A673 (cell line): ENCODE measurements around the gene SLC39A6. TPM values are rescaled to one million over a fixed set of nuclear protein-coding genes. Genes with fewer than 3 reads are reported as not detected.

Source experiments
- Bru-seq: library from RNA; stranded (reverse); fragments of 400-500 nt; gene quantifications from one replicate; lab custom pipeline; 2021; lab: Mats Ljungman, UMichigan
- BruChase-seq, 2 experiments: library from RNA; stranded (reverse); fragments of 400-500 nt; gene quantifications; one replicate each; lab custom pipeline; 2021; lab: Mats Ljungman, UMichigan
- BruUV-seq: library from RNA; stranded (reverse); fragments of 400-500 nt; replicated peaks from 2 replicates; lab custom pipeline; 2021; lab: Mats Ljungman, UMichigan
- CTCF ChIA-PET: fragments of 300-600 bp; sonication (Branson Sonifier 250); formaldehyde crosslinking; loops from one replicate; lab custom pipeline; 2022; ENCODE audit warnings: antibody characterized with exemption; lab: Charles Lee
- POLR2A ChIA-PET: fragments of 300-600 bp; sonication (Branson Sonifier 250); formaldehyde crosslinking; loops from one replicate; lab custom pipeline; 2022; ENCODE audit warnings: antibody characterized with exemption; ENCODE audit not compliant: low non-redundant PET; lab: Charles Lee
- DNase-seq: peaks from one replicate; pipeline ENCODE4 v3.0.0-alpha.2; 2015; ENCODE audit warnings: low spot score
- H3K27ac ChIP-seq: fragments of 200-600 bp; sonication (generic); 2 replicates; pipeline ENCODE4 v1.5.1; 2016; ENCODE audit warnings: mixed run types, low read depth, mild to moderate bottlenecking, mixed read lengths, antibody characterized with exemption, low read length; ENCODE audit not compliant: poor library complexity, severe bottlenecking
- H3K27me3 ChIP-seq: fragments of 200-600 bp; sonication (generic); replicated peaks from 2 replicates; pipeline ENCODE4 v1.6.1; 2017; ENCODE audit warnings: mixed run types, low read depth, mild to moderate bottlenecking, mixed read lengths, antibody characterized with exemption, low read length; ENCODE audit not compliant: insufficient read depth, poor library complexity
- H3K36me3 ChIP-seq: fragments of 200-600 bp; sonication (generic); 2 replicates; pipeline ENCODE4 v1.6.1; 2016; ENCODE audit warnings: mixed run types, mild to moderate bottlenecking, mixed read lengths, antibody characterized with exemption, low read length; ENCODE audit not compliant: insufficient read depth, poor library complexity, severe bottlenecking
- H3K4me1 ChIP-seq: fragments of 200-600 bp; sonication (generic); 2 replicates; pipeline ENCODE4 v1.6.1; 2017; ENCODE audit warnings: mixed run types, mild to moderate bottlenecking, mixed read lengths, antibody characterized with exemption, low read length; ENCODE audit not compliant: insufficient read depth, poor library complexity, severe bottlenecking
- H3K4me3 ChIP-seq: fragments of 200-600 bp; sonication (generic); 2 replicates; pipeline ENCODE4 v1.5.1; 2016; ENCODE audit warnings: low read depth, mixed run types, mild to moderate bottlenecking, mixed read lengths, low read length; ENCODE audit not compliant: poor library complexity, severe bottlenecking
- H3K9me3 ChIP-seq: fragments of 200-600 bp; sonication (generic); 2 replicates; pipeline ENCODE4 v1.6.1; 2016; ENCODE audit warnings: mixed run types, low read depth, mild to moderate bottlenecking, mixed read lengths, antibody characterized with exemption, low read length; ENCODE audit not compliant: poor library complexity, severe bottlenecking
- EZH2 ChIP-seq: fragments of 200-600 bp; sonication (generic); IDR thresholded peaks from 2 replicates; pipeline ENCODE4 v1.6.1; 2017; ENCODE audit warnings: borderline replicate concordance, low read depth, mild to moderate bottlenecking, mixed read lengths, antibody characterized with exemption, low read length; ENCODE audit not compliant: poor library complexity, severe bottlenecking
- intact Hi-C: fragments of 100-400 bp; cut with micrococcal nuclease; formaldehyde crosslinking; loops from one replicate; pipeline ENCODE4 v1.10.0; 2022; ENCODE audit not compliant: unreplicated experiment
- long read RNA-seq: library from polyadenylated mRNA; stranded (forward); transcript quantifications from one replicate; pipeline ENCODE4 v2.0.0, GENCODE V29; 2022
- total RNA-seq: library from RNA; stranded (reverse); gene quantifications from 2 replicates; pipeline ENCODE4 v1.2.3, GENCODE V29; 2021
- TF ChIP-seq, protein P1 (sequence below): fragments of 300-800, 200-600 bp; sonication (generic); conservative IDR thresholded peaks from 2 replicates; pipeline ENCODE4 v1.5.1; 2017; ENCODE audit warnings: low read depth, mild to moderate bottlenecking, antibody characterized with exemption, low read length, moderate library complexity, mixed read lengths

SLC39A6 gene
- 58.1 and 70.7 TPM in 2 replicates for total RNA-seq
- percentile 80 among the genes with signal in this experiment for Bru-seq, nascent RNA
- BruChase-seq, experiment 1, labeled RNA remaining after a 2-hour chase, result percentile 87 among the genes with signal in this experiment
- percentile 95 among the genes with signal in this experiment for BruChase-seq, experiment 2, labeled RNA remaining after a 6-hour chase
- long read RNA-seq, transcript SLC39A6-204 (10 exons, 3,003 nt), result minor isoform, 20 of 172 reads
- long read RNA-seq, transcript SLC39A6-201 (10 exons, 3,543 nt), result major isoform, 135 of 172 reads
- long read RNA-seq, partial matches to known transcripts, result 9 of 172 reads
- long read RNA-seq, other reads (novel, unspliced or antisense), result 8 of 172 reads

GRCh38 chr18:36129300-36130038 lies at the start of gene SLC39A6, which contains the start of gene ELP2:
SLC39A6 (minus strand) TSS chr18:36129340; CDS start chr18:36127007, 2,333 bp downstream.
ELP2 (plus strand) TSS chr18:36129899; CDS start chr18:36129934, 35 bp downstream.
- peaks cover 8% of the 10 kb centered on the region for H3K36me3 ChIP-seq
- H3K4me3 ChIP-seq, result peak within 1 kb of the TSS; percentile 83
- no peaks in the 10 kb centered on the region for H3K27me3 ChIP-seq
- CTCF ChIA-PET, result no interaction called here
- POLR2A ChIA-PET, result no interaction called here
- H3K9me3 ChIP-seq, result no peaks in the 10 kb centered on the region
- peak within 1 kb of the TSS; percentile 99 for H3K27ac ChIP-seq
- intact Hi-C loops, result no loop called here
- no TSS peak for BruUV-seq
- H3K4me1 ChIP-seq, result peaks cover 9% of the 10 kb centered on the region
- peak; percentile 96 for DNase-seq
- TF ChIP-seq, protein P1, sequence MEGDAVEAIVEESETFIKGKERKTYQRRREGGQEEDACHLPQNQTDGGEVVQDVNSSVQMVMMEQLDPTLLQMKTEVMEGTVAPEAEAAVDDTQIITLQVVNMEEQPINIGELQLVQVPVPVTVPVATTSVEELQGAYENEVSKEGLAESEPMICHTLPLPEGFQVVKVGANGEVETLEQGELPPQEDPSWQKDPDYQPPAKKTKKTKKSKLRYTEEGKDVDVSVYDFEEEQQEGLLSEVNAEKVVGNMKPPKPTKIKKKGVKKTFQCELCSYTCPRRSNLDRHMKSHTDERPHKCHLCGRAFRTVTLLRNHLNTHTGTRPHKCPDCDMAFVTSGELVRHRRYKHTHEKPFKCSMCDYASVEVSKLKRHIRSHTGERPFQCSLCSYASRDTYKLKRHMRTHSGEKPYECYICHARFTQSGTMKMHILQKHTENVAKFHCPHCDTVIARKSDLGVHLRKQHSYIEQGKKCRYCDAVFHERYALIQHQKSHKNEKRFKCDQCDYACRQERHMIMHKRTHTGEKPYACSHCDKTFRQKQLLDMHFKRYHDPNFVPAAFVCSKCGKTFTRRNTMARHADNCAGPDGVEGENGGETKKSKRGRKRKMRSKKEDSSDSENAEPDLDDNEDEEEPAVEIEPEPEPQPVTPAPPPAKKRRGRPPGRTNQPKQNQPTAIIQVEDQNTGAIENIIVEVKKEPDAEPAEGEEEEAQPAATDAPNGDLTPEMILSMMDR, result no peak
- no peak for TF ChIP-seq EZH2

DNA sequence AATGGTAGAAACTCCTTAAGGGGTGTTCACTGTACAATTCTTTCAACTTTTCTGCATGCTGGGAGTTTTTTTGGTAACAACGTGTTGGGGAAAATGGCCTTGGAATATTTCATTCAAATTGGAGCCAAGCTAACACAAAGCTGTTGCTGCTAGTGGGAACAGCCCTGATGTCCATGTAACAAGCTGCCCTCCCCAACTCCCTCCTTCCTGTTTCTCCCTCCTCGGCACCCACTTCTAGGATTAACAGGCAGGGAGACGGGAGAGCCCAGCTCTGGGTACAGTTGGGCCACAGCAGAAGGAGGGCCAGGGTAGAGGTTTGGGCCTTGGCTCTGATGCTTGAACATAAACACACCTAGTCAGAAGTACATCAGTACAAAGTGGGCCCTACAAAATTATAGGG lies 48.8 kb upstream of the SLC39A6 start:
- no peak for DNase-seq
- H3K27me3 ChIP-seq, result no peaks in the 10 kb centered on the region
- H3K4me3 ChIP-seq, result no peak overlapping the region
- peaks cover 33% of the 10 kb centered on the region for H3K36me3 ChIP-seq
- TF ChIP-seq, protein P1, result no peak
- no peak for TF ChIP-seq EZH2
- H3K4me1 ChIP-seq, result no peaks in the 10 kb centered on the region
- CTCF ChIA-PET, result no interaction called here
- POLR2A ChIA-PET, result no interaction called here
- intact Hi-C loops, result no loop called here
- H3K27ac ChIP-seq, result no peak overlapping the region
- BruUV-seq, result no TSS peak
- H3K9me3 ChIP-seq, result no peaks in the 10 kb centered on the region

GRCh38 chr18:36176711-36177110 lies 47.6 kb upstream of the SLC39A6 start:
- H3K36me3 ChIP-seq, result peaks cover 41% of the 10 kb centered on the region
- no peaks in the 10 kb centered on the region for H3K4me1 ChIP-seq
- no peak for DNase-seq
- intact Hi-C loops, result no loop called here
- H3K4me3 ChIP-seq, result no peak overlapping the region
- BruUV-seq, result no TSS peak
- H3K27ac ChIP-seq, result no peak overlapping the region
- ChIA-PET POLR2A (no interaction called here), CTCF (no interaction called here)
- no peaks in the 10 kb centered on the region for H3K9me3 ChIP-seq
- H3K27me3 ChIP-seq, result no peaks in the 10 kb centered on the region
- TF ChIP-seq, protein P1, result no peak
- TF ChIP-seq EZH2, result no peak
